Measurements from ENCODE around the gene PSMD8.

- TF ChIP-seq CTCF (IDR thresholded peaks at IDR 0.05) (peak; percentile 12; the same call in 1 of the 2 replicates), ZFX (IDR thresholded peaks at IDR 0.05; ENCODE audit: borderline replicate concordance) (no peak)
Observed at GRCh38 chr19:38361633-38362075, 12.7 kb upstream of the PSMD8 start.

All from 22Rv1 (cell line).